ENCODE data around the gene RNPS1.
"Not testable (repeated sequence)": the region's sequence is repeated elsewhere in the genome, so short reads cannot be mapped to it uniquely, and the experiment has no call there.

The RNPS1 gene

DNA sequence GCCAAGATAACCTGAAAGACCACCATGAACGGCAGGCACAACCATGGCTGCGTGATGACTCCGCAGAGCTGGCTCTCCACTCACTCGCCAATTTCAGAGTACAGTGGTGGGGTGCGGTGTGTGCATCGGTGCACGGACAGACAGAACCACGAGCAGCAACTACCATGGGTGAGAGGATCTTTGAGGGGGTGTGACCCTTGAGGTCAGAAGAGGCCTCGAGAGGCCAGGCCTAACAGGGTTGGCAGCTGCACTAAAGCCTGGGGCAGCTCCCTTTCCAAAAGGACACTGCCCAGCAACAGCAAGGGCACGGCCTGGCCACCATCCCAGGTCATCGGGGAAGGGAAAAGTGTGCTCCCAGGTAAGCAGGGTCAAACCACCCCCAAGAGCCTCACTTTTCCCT, 14.6 kb downstream of the RNPS1 start:
- no peak for DNase-seq

DNA sequence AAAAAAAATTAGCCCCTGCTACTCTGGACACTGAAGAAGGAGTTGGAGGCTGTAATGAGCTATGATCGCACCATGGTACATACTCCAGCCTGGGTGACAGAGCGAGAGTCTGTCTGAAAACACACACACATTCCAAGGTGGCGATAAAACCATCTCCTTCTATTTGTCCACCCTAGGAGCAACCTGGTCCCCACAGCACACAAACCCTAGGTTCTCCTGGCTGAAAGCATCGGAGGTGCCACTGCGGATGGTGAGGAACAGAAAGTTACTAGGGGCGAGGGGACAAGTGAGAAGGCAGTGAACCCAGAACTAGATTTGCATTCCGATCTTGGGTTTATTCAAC, 15.1 kb downstream of the RNPS1 start:
- DNase-seq: no peak

DNA sequence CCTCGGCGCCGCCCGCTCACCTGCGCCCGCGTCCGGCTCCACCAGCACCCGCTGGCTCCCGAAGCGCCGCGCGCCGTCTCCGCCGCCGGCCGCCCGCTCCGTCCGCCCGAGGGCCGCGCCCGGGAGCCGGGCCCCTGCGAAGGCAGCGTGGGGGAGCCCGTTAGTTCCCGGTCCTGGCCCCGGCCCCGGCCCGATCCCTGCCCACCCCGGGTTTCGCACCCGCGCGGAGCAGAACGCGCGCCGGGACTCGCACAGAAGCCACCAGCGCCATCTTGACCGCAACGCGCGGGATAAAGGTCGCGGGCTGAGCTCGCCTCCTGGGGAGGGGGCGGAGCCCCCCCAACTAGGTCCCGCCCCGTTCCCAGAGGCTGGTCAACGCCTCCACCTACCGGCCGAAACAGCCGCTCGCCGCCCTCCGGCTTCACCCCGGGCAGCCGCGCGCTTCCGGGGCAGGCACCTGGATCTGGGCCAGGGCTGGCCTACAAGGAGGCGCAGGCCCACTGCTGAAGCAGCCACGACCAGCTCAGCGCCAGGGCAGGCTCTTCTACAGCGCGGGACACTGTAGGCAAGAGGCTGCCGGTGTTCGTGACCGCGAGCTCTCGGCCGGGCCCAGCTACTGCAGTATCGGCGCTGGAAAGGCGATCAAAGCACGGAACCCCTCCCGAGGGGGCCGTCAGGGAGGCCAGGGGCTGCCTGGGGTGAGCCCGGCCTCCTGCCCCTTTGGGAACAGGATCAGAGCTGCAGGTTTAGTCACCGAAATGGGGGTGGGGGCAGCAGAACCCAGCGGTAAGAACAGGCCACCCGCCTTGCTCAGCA, 16.4 kb downstream of the RNPS1 start, which contains the start of gene ECI1:
Gene ECI1, minus strand, starts transcription at position 292 of the 816 bp plus-strand sequence. Its CDS starts 21 bp downstream, at position 271.
- DNase-seq: peak; percentile 81

GRCh38 chr16:2250652-2251295, 17.2 kb downstream of the RNPS1 start:
- no peak for DNase-seq

DNA sequence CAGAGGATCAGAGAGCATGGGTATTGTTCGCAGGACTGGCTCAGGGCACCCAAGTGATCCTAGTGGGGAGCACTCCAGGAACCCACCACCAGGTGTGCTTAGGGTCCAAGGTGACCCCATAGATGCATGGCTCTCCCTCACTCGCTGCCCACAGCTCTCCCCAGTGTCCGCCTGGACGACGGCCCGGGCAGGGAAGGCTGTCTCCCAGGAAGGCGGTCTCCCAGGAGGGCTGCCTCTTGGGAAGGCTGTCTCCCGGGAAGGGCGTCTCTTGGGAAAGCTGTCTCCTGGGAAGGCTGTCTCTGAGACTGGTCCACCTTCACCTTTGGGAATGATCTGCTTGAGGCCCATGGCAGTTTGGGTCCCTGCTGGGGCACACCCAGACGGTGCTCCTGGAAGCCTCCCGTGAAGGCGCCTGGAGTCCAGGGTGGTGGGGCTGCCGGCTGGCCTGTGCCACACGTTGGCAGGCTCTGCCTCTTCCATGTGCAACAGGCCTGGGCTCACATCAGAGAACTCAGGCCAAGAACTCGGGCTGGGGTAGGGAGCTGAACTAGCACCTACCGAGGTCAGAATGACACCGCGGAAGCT, 21.5 kb downstream of the RNPS1 start:
- DNase-seq: no peak

DNA sequence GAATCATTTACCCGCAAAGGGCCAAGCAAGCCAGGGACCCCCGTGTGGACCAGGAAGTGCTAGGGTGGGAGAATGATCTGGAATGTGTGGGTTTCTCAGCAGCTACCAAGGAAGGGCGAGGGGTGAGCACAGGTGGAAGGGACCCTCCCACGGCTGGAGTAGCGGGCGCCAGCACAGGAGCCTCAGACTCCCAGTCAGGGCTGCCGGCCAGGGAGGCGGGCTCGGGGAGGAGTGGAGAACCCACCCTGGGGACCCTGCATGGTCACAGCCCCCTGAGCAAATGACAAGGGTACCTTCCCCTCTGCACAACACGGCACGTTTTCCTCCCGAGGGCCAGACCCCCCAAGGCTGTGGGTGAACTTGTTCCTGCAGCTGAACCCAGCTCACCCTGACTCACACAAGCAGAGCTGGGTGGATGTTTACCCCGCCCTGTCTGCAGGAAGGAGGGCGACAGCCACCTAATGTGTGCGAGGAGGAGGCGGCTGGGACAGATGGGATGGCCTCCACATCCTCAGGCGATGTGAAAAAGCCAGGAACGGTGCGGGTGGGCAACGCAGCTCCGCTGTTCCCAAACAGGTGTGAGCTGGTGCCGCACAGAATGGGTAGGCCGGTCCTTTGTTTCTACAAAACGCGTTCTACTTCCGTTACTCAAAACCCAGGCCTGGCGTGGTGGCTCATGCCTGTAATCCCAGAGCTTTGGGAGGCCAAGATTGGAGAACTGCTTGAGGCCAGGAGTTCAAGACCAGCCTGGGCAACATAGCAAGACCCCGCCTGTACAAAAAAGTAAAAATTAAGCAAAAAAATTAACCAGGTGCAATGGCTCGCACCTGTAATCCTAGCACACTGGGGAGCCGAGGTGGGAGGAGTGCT, 22.8 kb downstream of the RNPS1 start:
- no peak for DNase-seq

DNA sequence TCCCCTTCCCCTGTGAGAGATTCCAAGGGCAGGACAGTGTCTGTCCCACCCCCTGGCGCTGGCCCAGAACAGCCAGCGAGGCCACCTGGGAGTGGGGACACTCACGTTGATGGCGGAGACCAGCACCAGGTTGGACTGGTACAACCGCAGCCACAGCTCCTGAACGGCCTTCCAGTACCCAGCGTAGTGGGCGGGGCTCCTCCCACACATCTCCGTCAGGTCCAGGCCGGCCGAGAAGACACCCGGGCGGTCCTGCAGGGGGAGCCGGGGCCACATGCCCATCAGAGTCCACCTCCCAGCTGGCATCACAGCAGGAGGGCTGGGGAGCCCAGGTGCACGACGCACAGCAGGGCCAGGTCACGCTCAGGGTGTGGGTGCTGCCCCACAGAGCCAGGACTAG, 23.6 kb downstream of the RNPS1 start:
- DNase-seq: no peak

DNA sequence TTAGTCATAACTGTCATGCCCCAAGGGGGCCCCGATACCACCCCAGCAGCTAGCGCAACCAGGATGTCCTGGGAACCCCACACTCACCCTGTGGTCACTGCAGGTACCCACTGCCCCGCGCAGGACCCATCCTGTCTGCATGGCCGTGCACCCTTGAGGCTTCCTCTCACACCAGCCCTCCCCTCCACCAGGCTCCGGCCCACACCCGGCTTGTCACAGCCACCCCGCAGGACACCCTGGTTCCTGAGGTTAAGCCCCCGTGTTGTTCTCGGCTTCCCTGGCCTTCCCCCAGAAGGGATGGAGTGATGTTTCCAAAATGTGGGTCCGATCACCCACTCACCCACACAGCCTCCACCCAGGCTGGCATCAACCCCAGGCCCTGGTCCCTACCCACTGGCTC, 24.1 kb downstream of the RNPS1 start:
- DNase-seq: no peak

DNA sequence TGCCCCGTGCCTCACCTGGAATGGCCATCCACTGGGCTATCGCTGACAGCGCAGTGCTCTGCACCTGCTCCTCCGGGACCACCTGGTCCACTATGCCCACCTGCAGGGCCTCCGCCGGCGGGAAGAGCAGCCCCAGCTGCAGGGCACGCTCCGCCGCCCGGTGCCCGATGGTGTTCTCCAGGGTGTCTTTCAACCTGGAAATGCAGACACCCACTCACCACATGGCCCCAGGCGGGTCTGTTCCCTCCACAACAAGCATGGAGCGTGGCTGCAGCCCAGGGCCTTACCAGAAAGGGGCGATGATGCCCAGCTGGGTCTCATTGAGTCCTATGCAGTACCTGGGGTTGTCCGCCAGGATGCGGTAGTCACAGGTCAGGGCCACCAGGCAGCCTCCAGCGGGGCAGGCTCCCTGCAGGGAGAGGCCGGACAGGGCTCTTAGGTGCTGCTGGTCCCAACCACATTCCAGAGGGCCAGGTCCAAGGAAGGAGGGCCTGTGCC, 24.8 kb downstream of the RNPS1 start:
- no peak for DNase-seq

- no peak for DNase-seq
These were observed 25.3 kb downstream of the RNPS1 start for GRCh38 chr16:2242598-2242997.

DNA sequence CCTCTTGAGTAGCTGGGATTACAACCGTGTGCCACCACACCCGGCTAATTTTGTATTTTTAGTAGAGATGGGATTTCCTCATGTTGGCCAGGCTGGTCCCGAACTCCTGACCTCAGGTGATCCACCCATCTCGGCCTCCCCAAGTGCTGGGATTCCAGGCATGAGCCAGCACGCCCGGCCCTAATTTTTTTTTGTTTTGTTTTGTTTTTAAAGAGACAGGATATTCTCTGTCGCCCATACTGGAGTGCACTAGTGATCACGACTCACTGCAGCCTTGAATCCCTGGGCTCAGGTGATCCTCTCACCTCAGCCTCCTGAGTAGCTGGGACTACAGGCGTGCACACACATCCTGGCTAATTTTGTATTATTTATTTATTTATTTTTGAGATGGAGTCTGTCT, 27.6 kb downstream of the RNPS1 start:
- DNase-seq: not testable (repeated sequence)

- DNase-seq: no peak
These were observed 28.9 kb downstream of the RNPS1 start for GRCh38 chr16:2238838-2239675.

DNA sequence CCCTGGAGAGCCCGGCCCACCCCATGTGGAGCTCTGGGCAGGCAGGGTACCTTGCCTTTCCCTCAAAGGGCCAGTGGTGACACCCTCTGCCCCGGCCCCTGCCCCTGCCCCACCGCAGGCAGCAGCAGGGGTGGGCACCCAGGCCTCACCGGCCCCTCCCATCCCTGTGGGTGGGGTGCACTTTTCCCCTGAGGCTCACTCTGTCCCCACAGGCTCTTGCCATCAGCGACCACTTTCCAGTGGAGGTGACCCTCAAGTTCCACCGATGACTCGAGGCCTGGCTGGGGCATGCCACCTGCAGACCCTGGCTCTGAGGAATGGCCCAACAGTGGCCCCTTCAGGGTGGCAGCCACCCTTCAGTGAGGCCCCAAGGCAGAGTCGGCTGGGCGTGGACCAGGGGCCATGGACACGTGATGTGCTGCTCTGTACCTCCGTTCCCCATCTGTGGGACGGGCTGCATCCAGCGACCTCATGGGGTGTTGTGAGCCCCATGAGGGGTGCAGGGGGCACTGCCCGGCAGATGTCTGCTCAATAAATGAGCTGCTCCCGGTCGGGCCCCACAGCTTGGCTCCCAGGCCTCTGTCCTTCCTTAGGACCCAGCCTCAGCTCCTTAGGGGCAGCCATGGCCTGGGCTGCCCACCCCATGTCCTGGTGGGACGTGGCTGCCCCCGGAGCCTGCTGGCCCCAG, 29.6 kb downstream of the RNPS1 start:
- no peak for DNase-seq

GRCh38 chr16:2237493-2238149, 30.3 kb downstream of the RNPS1 start:
- no peak for DNase-seq

DNA sequence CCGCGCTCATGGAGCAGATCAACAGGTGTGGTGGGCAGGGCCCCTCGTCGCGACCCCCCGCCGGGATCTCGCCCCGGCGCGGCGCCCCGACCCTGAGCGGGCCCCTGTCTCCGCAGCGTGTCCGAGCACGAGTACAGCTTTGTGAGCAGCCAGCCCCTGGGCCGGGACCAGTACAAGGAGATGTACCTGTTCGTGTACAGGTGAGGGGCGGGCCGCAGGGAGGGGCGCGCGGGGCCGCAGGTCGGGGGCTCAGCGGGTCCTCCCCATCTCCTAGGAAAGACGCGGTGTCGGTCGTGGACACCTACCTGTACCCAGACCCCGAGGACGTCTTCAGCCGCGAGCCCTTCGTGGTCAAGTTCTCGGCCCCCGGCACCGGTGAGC, 30.8 kb downstream of the RNPS1 start:
- no peak for DNase-seq

- no peak for DNase-seq
These were observed 31.4 kb downstream of the RNPS1 start, which contains the start of gene DNASE1L2 for GRCh38 chr16:2236337-2237101. DNASE1L2 (plus strand) TSS chr16:2236444; CDS start chr16:2236817, 373 bp downstream.

DNA sequence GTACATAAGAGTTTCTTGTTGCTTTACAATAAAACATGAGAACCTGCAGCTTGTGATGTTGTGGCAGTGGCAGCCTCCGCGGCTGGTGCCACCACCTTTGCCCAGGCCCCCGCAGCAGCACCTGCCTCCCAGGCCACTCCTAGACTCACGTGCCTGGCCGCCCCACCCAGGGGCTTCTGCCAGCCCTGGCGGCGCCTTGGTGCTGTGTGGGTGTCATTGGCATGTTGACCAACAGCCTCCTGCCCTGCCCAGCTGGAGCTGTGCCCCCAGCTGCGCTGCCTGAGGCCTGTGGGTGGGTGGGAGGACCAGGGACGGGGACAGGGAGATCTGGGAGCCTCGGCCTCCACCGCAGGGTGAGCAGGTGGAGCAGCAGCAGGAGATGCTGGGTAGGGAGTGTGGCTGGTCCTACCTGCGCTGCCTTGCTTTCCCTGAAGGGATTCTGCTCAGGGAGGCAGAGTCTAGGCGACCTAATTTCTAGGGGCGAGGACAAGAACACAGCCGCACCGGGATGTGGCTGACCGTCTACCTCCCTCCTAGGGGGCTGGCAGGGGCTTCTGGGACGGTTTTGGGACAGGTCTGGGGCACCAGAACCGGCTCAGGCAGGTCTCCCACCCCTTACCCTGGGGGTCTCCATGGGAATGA, 32.1 kb downstream of the RNPS1 start:
- no peak for DNase-seq

DNA sequence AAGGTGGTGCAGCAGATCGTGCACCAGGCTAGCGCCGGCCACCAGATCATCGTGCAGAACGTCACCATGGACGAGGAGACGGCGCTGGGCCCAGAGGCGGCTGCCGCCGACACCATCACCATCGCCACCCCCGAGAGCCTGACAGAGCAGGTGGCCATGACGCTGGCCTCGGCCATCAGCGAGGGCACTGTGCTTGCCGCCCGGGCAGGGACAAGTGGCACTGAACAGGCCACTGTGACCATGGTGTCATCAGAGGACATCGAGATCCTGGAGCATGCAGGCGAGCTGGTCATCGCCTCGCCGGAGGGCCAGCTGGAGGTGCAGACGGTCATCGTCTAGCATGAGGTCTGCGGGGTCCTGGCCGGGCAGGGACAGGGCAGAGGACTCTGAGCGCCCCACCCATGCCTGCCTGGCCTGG, 32.7 kb downstream of the RNPS1 start:
- DNase-seq: no peak

- no peak for DNase-seq
These were observed 33.1 kb downstream of the RNPS1 start for GRCh38 chr16:2234813-2235170.

Data from DMS79 (cell line).